CD4-positive, alpha-beta T cell treated with Interleukin-12 subunit alpha and Interleukin-12 subunit beta, for 1 hour (primary cell): ENCODE measurements around the gene COMMD4.
A peak's percentile ranks its signal among the peaks of the same experiment; 100 is the strongest.

Source experiments
- DNase-seq: peaks from one replicate; pipeline ENCODE4 v3.0.0-alpha.2; 2020

The COMMD4 gene

GRCh38 chr15:75357976-75358673 lies 22.3 kb downstream of the COMMD4 start:
- no peak for DNase-seq

DNA sequence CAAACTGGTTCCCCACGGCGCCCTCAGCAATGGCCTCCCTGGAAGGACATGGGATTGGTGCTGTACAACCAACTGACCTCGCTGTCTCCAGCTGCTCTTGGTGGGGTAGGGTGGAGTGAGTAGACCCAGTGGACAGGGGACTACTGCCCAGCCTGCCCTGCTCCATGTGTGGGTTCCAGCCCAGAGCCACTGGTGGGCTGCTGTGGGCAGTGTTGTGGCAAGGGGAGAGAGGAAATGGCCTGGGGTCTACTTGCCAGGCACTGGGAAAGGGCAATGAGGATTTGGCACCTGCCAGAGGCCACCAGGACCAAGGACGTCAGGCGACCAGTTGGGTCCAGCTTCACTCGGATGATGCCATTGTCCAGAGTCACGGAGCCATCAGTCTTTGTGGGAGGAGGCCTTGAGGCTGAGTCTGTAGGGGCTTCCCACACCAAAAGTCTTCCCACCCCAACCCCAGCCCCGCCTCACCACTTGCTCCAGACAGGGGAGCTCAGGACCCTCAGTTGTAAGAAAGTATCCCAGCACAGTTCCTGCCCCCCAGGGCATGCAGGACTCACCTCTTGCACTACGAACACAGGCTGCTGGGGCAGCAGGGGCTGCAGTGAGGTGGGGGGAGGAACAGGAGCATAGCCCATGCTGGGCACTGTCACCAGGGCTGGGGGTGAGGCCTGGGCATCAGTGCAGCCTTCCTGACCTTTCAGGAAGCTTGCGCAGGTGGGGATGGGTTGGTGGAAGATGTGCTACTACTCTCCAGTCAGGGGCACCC lies 23.1 kb downstream of the COMMD4 start:
- no peak for DNase-seq

GRCh38 chr15:75359537-75360250 lies 23.8 kb downstream of the COMMD4 start:
- DNase-seq = no peak

DNA sequence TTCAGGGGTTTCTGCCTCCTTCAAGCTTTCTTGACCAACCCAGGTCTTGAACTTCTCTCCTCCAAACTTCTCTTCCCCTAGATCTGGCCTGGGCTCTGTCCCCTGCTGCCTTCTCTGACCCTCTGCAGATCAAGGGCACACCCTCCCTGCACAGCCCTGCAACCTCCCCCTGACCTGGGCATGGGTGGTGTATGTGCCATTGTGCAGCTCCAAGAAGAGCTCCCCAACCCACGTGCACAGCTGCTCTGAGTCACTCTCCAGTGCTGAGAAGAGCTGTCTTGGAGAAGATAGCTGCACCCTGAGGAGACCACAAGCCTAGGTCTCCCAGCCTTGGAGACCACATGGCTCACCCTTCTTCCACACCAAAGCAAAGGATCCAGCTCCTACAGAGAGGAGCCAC lies 24.5 kb downstream of the COMMD4 start:
- no peak for DNase-seq

- no peak for DNase-seq
Observed at GRCh38 chr15:75360856-75361255, 25.0 kb downstream of the COMMD4 start.

DNA sequence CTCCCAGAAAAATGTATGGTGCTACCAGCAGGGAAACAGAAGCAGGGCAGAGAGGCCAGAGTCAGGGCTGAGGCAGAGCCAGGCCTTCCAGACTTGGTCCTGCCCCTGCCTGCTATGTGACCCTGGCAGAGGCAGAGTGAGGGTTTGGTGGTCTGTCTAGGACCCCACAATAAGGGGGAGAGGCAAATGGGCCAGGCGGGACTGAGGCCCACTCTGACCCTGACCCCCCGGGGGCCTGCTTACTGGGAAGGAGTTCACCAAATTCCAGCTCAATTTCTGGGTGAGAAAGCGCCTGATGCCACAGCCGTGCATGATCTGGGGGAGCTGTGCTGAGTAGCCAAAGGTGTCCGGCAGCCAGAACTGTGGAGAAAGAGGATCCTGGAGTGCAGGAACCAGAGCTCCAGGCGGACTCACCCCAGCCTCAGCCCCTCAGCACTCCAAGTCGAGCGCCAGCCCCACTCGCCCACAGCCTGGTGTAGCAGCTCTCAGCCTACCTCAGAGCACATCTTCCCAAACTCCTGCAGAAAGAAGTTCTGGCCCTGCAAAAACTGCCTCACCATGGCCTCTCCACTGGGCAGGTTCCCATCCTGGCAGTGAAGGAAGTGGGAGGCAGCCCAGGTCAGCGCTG lies 25.6 kb downstream of the COMMD4 start:
- DNase-seq = no peak

- no peak for DNase-seq
Observed at GRCh38 chr15:75361989-75362641, 26.3 kb downstream of the COMMD4 start.

DNA sequence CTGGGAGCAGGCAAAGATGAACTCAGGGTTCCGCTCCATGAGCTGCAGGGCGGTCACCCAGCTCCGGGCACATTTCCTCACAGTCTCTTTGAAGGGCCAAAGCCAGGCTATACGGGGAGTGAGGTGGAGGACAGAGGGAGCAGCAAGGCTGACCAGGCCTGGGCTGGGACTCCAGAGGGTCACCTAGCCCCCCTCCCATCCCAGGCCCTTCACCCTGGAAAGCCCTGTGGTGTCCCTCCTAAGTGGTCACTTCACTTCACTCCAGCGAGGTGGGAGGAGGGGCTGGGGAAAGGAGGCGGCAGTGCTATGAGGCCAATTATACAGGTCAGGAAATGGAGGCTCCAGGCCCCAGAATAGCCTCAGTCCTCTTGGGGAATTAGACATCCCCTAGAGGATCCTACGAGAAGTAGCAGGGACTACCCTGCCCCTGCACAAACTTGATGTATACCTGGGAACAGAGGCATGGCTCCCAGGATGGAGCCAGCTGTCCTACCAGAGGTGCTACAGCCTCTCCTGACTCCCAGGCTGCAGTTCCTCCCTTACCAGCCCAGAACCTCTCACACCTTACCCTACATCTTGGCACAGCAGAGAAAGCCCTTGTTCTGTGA lies 26.9 kb downstream of the COMMD4 start:
- no peak for DNase-seq

DNA sequence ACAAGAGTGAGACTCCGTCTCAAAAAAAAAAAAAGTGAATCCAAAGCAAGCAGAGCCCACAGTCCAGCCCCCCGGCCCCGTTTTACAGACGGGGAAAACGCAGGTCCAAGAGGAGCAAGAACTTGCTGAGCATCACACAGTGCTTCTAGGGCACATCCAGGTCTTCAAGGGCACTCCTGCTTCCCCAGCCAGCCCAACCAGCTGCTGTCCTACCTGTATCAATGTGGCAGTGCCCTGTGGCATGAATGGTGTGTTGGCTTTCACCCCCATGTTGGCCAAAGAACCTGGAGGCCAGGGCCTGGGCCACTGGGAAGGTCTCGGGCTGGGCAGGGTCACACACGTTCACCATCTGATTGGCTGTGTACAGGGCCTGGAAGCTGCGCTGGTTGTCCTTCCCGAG lies 27.9 kb downstream of the COMMD4 start:
- no peak for DNase-seq

- DNase-seq = no peak
Observed at GRCh38 chr15:75364881-75365280, 29.0 kb downstream of the COMMD4 start.

- DNase-seq = no peak
Observed at GRCh38 chr15:75366163-75366562, 30.3 kb downstream of the COMMD4 start.

DNA sequence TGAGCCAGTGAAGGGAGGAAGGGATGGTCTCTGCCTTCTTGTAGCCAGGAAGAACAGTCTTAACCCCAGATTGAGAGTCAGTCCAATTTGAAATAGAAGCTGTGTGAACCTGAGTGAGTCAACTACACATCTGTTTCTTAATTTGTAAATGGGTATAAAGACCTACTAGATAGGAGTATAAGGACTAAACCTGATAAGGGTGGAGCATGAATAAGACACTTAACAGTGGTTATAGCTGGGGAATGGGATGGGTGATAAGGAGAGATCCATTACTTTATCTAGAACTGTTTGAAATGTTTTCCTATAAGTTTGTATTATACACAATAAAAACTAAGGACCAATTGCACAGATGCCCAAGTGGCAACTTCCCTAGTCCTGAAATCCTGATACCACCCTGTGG lies 31.1 kb downstream of the COMMD4 start:
- DNase-seq = no peak

GRCh38 chr15:75367406-75367912 lies 31.6 kb downstream of the COMMD4 start:
- DNase-seq = no peak

- DNase-seq = peak; percentile 93
Observed at GRCh38 chr15:75367913-75368688, 32.2 kb downstream of the COMMD4 start, which contains the start of gene MAN2C1. MAN2C1 (minus strand) TSS chr15:75368607; CDS start chr15:75368583, 24 bp downstream.

DNA sequence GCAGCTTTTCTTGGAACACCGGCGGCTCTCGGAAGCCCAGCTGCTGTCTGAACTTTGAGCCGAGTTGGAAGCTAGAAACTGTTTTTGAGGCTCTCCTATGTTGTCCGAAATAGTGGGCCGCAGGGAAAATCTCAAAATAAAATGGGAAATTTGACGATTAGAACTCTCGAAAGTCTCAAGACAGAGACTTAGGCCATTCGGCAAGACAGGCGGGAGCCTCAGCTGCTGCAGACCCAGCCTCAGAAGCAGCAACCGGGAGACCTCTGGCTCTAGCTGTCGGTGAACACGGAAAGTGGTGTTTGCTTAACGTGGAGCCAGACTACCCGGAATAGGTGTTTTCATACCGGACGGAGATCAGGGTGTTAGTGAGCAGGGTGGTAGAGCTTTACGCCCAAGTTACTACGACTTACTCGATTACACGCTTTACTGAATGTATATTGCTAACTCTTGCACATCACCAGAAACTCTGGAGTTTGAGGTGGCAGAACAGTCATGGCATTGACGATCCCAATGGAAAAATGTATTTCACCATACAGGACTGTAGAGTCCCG lies 32.9 kb downstream of the COMMD4 start:
- DNase-seq = peak; percentile 27

DNA sequence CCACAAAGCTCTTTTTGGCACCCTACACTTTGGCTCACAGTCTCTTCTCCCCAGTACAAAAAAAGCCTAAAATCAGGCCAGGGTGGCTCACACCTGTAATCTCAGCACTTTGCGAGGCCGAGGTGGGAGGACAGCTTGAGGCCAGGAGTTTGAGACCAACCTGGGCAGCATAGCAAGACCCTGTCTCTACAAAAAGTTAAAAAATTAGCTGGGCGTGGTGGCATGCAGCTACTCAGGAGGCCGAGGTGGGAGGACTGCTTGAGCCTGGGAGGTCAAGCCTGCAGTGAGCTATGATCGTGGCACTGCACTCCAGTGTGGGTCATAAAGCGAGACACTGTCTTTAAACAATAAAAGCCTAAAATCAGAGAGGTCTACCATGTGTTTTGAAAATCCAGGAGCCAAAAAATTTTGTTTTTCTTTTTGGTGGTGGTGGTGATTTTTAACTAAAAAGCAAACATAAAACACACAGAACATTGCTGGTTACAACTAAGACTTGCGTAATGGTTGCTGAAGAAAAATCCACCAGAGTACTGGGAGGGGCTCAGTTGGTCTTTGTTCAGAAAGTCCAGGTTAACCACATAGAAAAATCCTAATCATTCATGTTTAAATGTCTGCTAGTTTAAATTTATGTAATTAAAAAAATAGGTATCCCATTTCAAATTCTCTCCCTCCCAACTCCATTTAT lies 34.2 kb downstream of the COMMD4 start:
- no peak for DNase-seq

GRCh38 chr15:75371486-75371885 lies 35.6 kb downstream of the COMMD4 start:
- no peak for DNase-seq

GRCh38 chr15:75371901-75372688 lies 36.2 kb downstream of the COMMD4 start:
- DNase-seq = no peak

GRCh38 chr15:75380773-75381172 lies 44.9 kb downstream of the COMMD4 start:
- DNase-seq = no peak
